GM12878 (cell line): Measurements from ENCODE around the gene IFNK. TPM values are rescaled to one million over a fixed set of nuclear protein-coding genes. Genes with fewer than 3 reads are reported as not detected.

Experiments used
- ATAC-seq: fragments of 200-7000 bp; cut with Tn5 transposase; 3 replicates; pipeline ENCODE4 v1.9.1; 2020; ENCODE audit warnings: mild to moderate bottlenecking, moderate library complexity
- BruUV-seq: library from RNA; stranded (reverse); fragments of 400-500 nt; replicated peaks from 2 replicates; lab custom pipeline; 2021; lab: Mats Ljungman, UMichigan
- CTCF ChIA-PET: fragments of 300-600 bp; sonication (Branson Sonifier 250); formaldehyde crosslinking; extraction: SDS; loops from one replicate; lab custom pipeline; 2021; ENCODE audit warnings: inconsistent platforms; lab: Yijun Ruan, JAX
- POLR2A ChIA-PET: fragments of 350-600 bp; formaldehyde crosslinking; extraction: SDS; loops from one replicate; lab custom pipeline; 2021; ENCODE audit warnings: inconsistent platforms; lab: Charles Lee
- RAD21 ChIA-PET: fragments of 300-600 bp; sonication (Branson Sonifier 250); formaldehyde crosslinking; loops from one replicate; lab custom pipeline; 2023; ENCODE audit warnings: antibody characterized with exemption; ENCODE audit not compliant: unreplicated experiment; lab: Charles Lee
- SMC1A ChIA-PET: fragments of 300-600 bp; sonication (Branson Sonifier 250); formaldehyde crosslinking; loops from one replicate; lab custom pipeline; 2023; ENCODE audit not compliant: unreplicated experiment, uncharacterized antibody; lab: Charles Lee
- DNase-seq: peaks from one replicate; pipeline ENCODE4 v3.0.0-alpha.2; 2011; ENCODE audit warnings: low read depth, low spot score
- FAIRE-seq: peaks from 3 replicates; lab custom pipeline; 2011; peaks lifted over from hg19 to GRCh38; lab: Jason Lieb, UNC
- H2AFZ ChIP-seq: 2 replicates; pipeline ENCODE4 v1.6.0; 2011; ENCODE audit warnings: low read depth, low read length, control low read depth; ENCODE audit not compliant: control insufficient read depth
- H3K27ac ChIP-seq: 2 replicates; pipeline ENCODE4 v1.5.1; 2011; ENCODE audit warnings: control low read depth; ENCODE audit not compliant: control insufficient read depth, insufficient read depth
- H3K27me3 ChIP-seq, 2 experiments: replicated peaks in 1 of 2; 2 replicates each; pipeline versions ENCODE4 v1.6.0 to v1.6.1; 2011; ENCODE audit warnings: low read length in 1 of 2; ENCODE audit not compliant: control insufficient read depth in 2 of 2, insufficient read depth in 2 of 2
- H3K36me3 ChIP-seq, 2 experiments: 2 replicates each; pipeline ENCODE4 v1.5.1; 2011; ENCODE audit warnings: low read length in 1 of 2; ENCODE audit not compliant: control insufficient read depth in 2 of 2, insufficient read depth in 2 of 2
- H3K4me1 ChIP-seq: 2 replicates; pipeline ENCODE4 v1.6.1; 2011; ENCODE audit warnings: mild to moderate bottlenecking, low read length, moderate library complexity, mixed read lengths; ENCODE audit not compliant: control insufficient read depth, insufficient read depth
- H3K4me2 ChIP-seq: 2 replicates; pipeline ENCODE4 v1.6.0; 2011; ENCODE audit warnings: control low read depth; ENCODE audit not compliant: control insufficient read depth, insufficient read depth
- H3K4me3 ChIP-seq: fragments of 200-600 bp; sonication (generic); 2 replicates; pipeline ENCODE4 v1.5.1; 2016
- H3K79me2 ChIP-seq: 2 replicates; pipeline ENCODE4 v1.6.0; 2011; ENCODE audit warnings: low read length; ENCODE audit not compliant: control insufficient read depth, insufficient read depth
- H3K9ac ChIP-seq: 2 replicates; pipeline ENCODE4 v1.8.0; 2011; ENCODE audit warnings: low read length, control low read depth, mixed read lengths; ENCODE audit not compliant: control insufficient read depth, insufficient read depth
- H3K9me3 ChIP-seq: replicated peaks from 3 replicates; pipeline ENCODE4 v1.5.1; 2011; ENCODE audit warnings: mild to moderate bottlenecking, low read length; ENCODE audit not compliant: control insufficient read depth, insufficient read depth
- H4K20me1 ChIP-seq: 2 replicates; pipeline ENCODE4 v1.6.0; 2011; ENCODE audit not compliant: control insufficient read depth, insufficient read depth
- BCLAF1 ChIP-seq: fragments of 450-650 bp; IDR thresholded peaks from 2 replicates; pipeline ENCODE4 v1.6.1; 2017; ENCODE audit warnings: antibody characterized with exemption, mild to moderate bottlenecking, moderate library complexity
- ESRRA ChIP-seq: IDR thresholded peaks from 2 replicates; pipeline ENCODE4 v1.6.1; 2012; ENCODE audit warnings: mild to moderate bottlenecking, low read length, improper control_type of control experiment
- FOXK2 ChIP-seq: fragments of 450-650 bp; IDR thresholded peaks from 2 replicates; pipeline ENCODE4 v1.6.1; 2017; ENCODE audit warnings: mild to moderate bottlenecking, moderate library complexity
- HDAC2 ChIP-seq: fragments of 200-600 bp; sonication (generic); IDR thresholded peaks from 2 replicates; pipeline ENCODE4 v1.6.1; 2017
- NFXL1 ChIP-seq: fragments of 450-650 bp; IDR thresholded peaks from 2 replicates; pipeline ENCODE4 v1.6.1; 2017; ENCODE audit warnings: antibody characterized with exemption, mild to moderate bottlenecking, borderline replicate concordance
- NFYB ChIP-seq: IDR thresholded peaks from 2 replicates; pipeline ENCODE4 v1.6.1; 2011; ENCODE audit warnings: low read depth, mild to moderate bottlenecking, low read length, improper control_type of control experiment, moderate library complexity; ENCODE audit not compliant: insufficient read depth
- RFX5 ChIP-seq: IDR thresholded peaks from 2 replicates; pipeline ENCODE4 v1.6.1; 2011; ENCODE audit warnings: low read depth, low read length, improper control_type of control experiment
- SPI1 ChIP-seq: IDR thresholded peaks from 2 replicates; pipeline ENCODE4 v1.6.1; 2011; ENCODE audit warnings: low read depth, mild to moderate bottlenecking, low read length, moderate library complexity, borderline replicate concordance; ENCODE audit not compliant: insufficient read depth
- STAT3 ChIP-seq: IDR thresholded peaks from 2 replicates; pipeline ENCODE4 v1.6.1; 2011; ENCODE audit warnings: low read depth, low read length, improper control_type of control experiment
- ZNF592 ChIP-seq: fragments of 450-650 bp; IDR thresholded peaks from 2 replicates; pipeline ENCODE4 v1.6.1; 2017; ENCODE audit warnings: mild to moderate bottlenecking, moderate library complexity
- ZZZ3 ChIP-seq: IDR thresholded peaks from 2 replicates; pipeline ENCODE4 v1.6.1; 2011; ENCODE audit warnings: low read depth; ENCODE audit not compliant: control insufficient read depth, insufficient read length
- WGBS: methylation state at CpG from one replicate; pipeline ENCODE4 v1.1.6; 2016; ENCODE audit warnings: low lambda C conversion rate; ENCODE audit not compliant: insufficient replicate concordance, insufficient coverage; ENCODE audit errors: missing lambda C conversion rate; 5-methylcytosine and 5-hydroxymethylcytosine counted together
- in situ Hi-C: fragments of 300-500 bp; cut with MboI; formaldehyde crosslinking; loops from 9 replicates; pipeline ENCODE4 v1.14.3; 2018; ENCODE audit warnings: mixed read lengths
- intact Hi-C: fragments of 100-400 bp; cut with micrococcal nuclease; formaldehyde crosslinking; loops from one replicate; pipeline ENCODE4 v1.14.2; 2022; ENCODE audit not compliant: unreplicated experiment
- polyA plus RNA-seq, 11 experiments: library from polyadenylated mRNA; depleted of rRNA in 4 of 11; unstranded in 6 of 11; stranded (reverse) in 5 of 11; fragments of >200 nt; fragmentation: Nextera tagmentation in 4 of 11; fragmentation: Illumina TruSeq in 1 of 11; extraction: Ambion mirVana in 4 of 11; extraction: Trizol in 1 of 11; gene quantifications; 1 replicate in 1 of 11; 2 replicates in 10 of 11; pipeline versions ENCODE4 v1.2.1 to v1.2.3, GENCODE V29; 2011 to 2016; ENCODE audit warnings: inconsistent platforms in 2 of 11, missing spikeins in 2 of 11, low read depth in 1 of 11
- total RNA-seq, 4 experiments: library from RNA; depleted of rRNA in 3 of 4; stranded (reverse); fragments of >200 nt in 3 of 4; fragmentation: Illumina TruSeq in 1 of 4; extraction: Trizol in 1 of 4; gene quantifications; 2 replicates each; pipeline versions ENCODE4 v1.2.1 to v1.2.3, GENCODE V29; 2013 to 2021

IFNK gene
- total and polyA plus RNA-seq, 10 of the 15 experiments (the other 5 are each of a cell fraction or from before 2014, with no cell fraction given): 0.06 TPM; not detected in 9

GRCh38 chr9:27564670-27565069 is 40.6 kb downstream of the IFNK start:
- FAIRE-seq (peak; percentile 56), ATAC-seq (peak; percentile 62), DNase-seq (no peak)
- Histone ChIP-seq H3K4me3 (no peak overlapping the region), H3K79me2 (no peaks in the 10 kb centered on the region), H3K27me3 (no peaks in the 10 kb centered on the region), H3K27ac (no peak overlapping the region), H2AFZ (no peak overlapping the region; the same call in 1 of the 2 replicates), H3K36me3 (no peaks in the 10 kb centered on the region), H3K4me1 (peaks cover 10% of the 10 kb centered on the region; the same call in 1 of the 2 replicates), H3K9ac (no peak overlapping the region), H3K9me3 (no peaks in the 10 kb centered on the region), H3K4me2 (no peak overlapping the region; the same call in 1 of the 2 replicates), H4K20me1 (no peaks in the 10 kb centered on the region)
- ChIA-PET POLR2A (interaction anchor here (1.3 kb wide), 1 partner anchor 8 kb away, joined by 4 read pairs; the partner anchor contains the start of gene C9orf72), CTCF (interaction anchor here (0.8 to 1.0 kb wide), 2 partner anchors 28 to 161 kb away, joined by 3 read pairs; no protein-coding TSS in a partner anchor), SMC1A (interaction anchor here (1.1 to 2.4 kb wide), 2 partner anchors 9 to 226 kb away, joined by 3 to 7 read pairs; no protein-coding TSS in a partner anchor), RAD21 (interaction anchor here (1.4 to 1.8 kb wide), 2 partner anchors 17 to 24 kb away, joined by 3 to 5 read pairs; no protein-coding TSS in a partner anchor)
- WGBS: 100% methylated on average over 1 of the region's 1 CpG
- TF ChIP-seq ZZZ3 (no peak), HDAC2 (no peak), NFXL1 (no peak), ESRRA (no peak), RFX5 (no peak), SPI1 (0 out of 2 replicates have a peak, but pooled peaks have one; percentile 8)
- in situ Hi-C loops (no loop called here), intact Hi-C loops (no loop called here)
- BruUV-seq: no TSS peak

- Histone ChIP-seq H3K9me3 (no peaks in the 10 kb centered on the region), H4K20me1 (no peaks in the 10 kb centered on the region), H3K27ac (no peak overlapping the region; the same call in 1 of the 2 replicates), H3K9ac (no peak overlapping the region), H2AFZ (no peak overlapping the region), H3K36me3 (no peaks in the 10 kb centered on the region), H3K4me3 (no peak overlapping the region), H3K79me2 (no peaks in the 10 kb centered on the region), H3K27me3 (no peaks in the 10 kb centered on the region), H3K4me2 (peak overlapping the region; percentile 27; the same call in 1 of the 2 replicates), H3K4me1 (peaks cover 10% of the 10 kb centered on the region; the same call in 1 of the 2 replicates)
- in situ Hi-C loops: no loop called here
- ChIA-PET POLR2A (no interaction called here), SMC1A (interaction anchor here (0.8 to 2.4 kb wide), 2 partner anchors 10 to 20 kb away, joined by 3 to 7 read pairs; no protein-coding TSS in a partner anchor), RAD21 (interaction anchor here (1.1 kb wide), 1 partner anchor 19 kb away, joined by 3 read pairs; no protein-coding TSS in a partner anchor), CTCF (interaction anchor here (1.0 kb wide), 1 partner anchor 160 kb away, joined by 3 read pairs; no protein-coding TSS in a partner anchor)
- ATAC-seq (no peak), FAIRE-seq (peak; percentile 38), DNase-seq (no peak)
- intact Hi-C loops: no loop called here
- BruUV-seq: no TSS peak
- TF ChIP-seq FOXK2 (no peak), NFYB (no peak), ZNF592 (no peak), BCLAF1 (no peak), STAT3 (no peak)
Measured at GRCh38 chr9:27565696-27566095, 41.6 kb downstream of the IFNK start.
